Tibial artery (tissue), 4 donors: Measurements from ENCODE around the gene RARS1.

ENCODE experiments used
- DNase-seq, 2 donors: peaks; one replicate each; pipeline ENCODE4 v3.0.0-alpha.2; 2019
- H3K27ac ChIP-seq, 2 donors: fragments of 200-600 bp; sonication (generic) in 1 of 2; 1 replicate in 1 of 2; 2 replicates in 1 of 2; pipeline ENCODE4 v1.5.1; 2018 to 2019; ENCODE audit warnings: mild to moderate bottlenecking in 1 of 2
- H3K27me3 ChIP-seq, 2 donors: fragments of 200-600 bp; sonication (generic) in 1 of 2; one replicate each; pipeline versions ENCODE4 v1.5.1 to v1.6.0; 2016 to 2019
- H3K36me3 ChIP-seq, 3 donors: fragments of 200-600 bp; sonication (generic) in 2 of 3; one replicate each; pipeline ENCODE4 v1.5.1; 2016 to 2019; ENCODE audit warnings: mild to moderate bottlenecking in 2 of 3
- H3K4me1 ChIP-seq, 4 donors: fragments of 200-600 bp; sonication (generic) in 2 of 4; 1 replicate in 3 of 4; 2 replicates in 1 of 4; pipeline ENCODE4 v1.5.1; 2016 to 2019
- H3K4me3 ChIP-seq, 2 donors: fragments of 200-600 bp; sonication (generic) in 1 of 2; 1 replicate in 1 of 2; 2 replicates in 1 of 2; pipeline ENCODE4 v1.5.1; 2018 to 2019; ENCODE audit warnings: mild to moderate bottlenecking in 2 of 2
- H3K9me3 ChIP-seq, 3 donors: fragments of 200-600 bp; sonication (generic) in 1 of 3; one replicate each; pipeline ENCODE4 v1.5.1; 2016 to 2019
- intact Hi-C: fragments of 100-400 bp; cut with DNase I; formaldehyde crosslinking; loops from one replicate; pipeline ENCODE4 v1.15.0; 2023; ENCODE audit warnings: low total_unique reads
- TF ChIP-seq, protein P1 (sequence below), 2 experiments: fragments of 200-600 bp in 1 of 2; fragments of 450-650 bp in 1 of 2; IDR thresholded peaks; one replicate each; pipeline ENCODE4 v1.5.1; 2017 to 2019; ENCODE audit warnings: antibody characterized with exemption in 2 of 2, mild to moderate bottlenecking in 1 of 2, moderate library complexity in 1 of 2

RARS1 gene

DNA sequence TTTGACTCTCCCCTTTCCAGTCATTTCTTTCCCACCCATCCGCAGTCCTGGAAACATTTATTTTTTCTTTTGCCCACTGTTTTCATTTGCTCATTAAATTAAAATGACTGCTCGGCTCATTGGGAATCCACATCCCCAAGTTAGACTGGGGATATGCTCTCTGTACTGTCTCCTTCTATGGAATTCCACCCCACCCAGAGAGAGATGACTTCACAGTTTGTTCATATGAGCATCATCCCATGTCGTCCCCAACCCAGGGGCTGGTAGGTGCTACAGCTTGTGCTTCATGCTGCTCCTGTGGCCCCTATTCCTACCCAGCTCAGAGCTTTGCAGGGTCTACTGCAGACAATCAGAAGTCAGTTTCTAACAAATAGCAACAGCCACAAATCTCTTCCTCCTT lies 16.5 kb upstream of the RARS1 start:
- DNase-seq = no peak
- Histone ChIP-seq H3K9me3 (no peaks in the 10 kb centered on the region), H3K4me3 (no peak overlapping the region), H3K27ac (no peak overlapping the region), H3K4me1 (no peaks in the 10 kb centered on the region), H3K27me3 (no peaks in the 10 kb centered on the region), H3K36me3 (peaks cover 0 to 6% (median 0%) of the 10 kb centered on the region in 3 donors)
- intact Hi-C loops = no loop called here
- TF ChIP-seq, protein P1, sequence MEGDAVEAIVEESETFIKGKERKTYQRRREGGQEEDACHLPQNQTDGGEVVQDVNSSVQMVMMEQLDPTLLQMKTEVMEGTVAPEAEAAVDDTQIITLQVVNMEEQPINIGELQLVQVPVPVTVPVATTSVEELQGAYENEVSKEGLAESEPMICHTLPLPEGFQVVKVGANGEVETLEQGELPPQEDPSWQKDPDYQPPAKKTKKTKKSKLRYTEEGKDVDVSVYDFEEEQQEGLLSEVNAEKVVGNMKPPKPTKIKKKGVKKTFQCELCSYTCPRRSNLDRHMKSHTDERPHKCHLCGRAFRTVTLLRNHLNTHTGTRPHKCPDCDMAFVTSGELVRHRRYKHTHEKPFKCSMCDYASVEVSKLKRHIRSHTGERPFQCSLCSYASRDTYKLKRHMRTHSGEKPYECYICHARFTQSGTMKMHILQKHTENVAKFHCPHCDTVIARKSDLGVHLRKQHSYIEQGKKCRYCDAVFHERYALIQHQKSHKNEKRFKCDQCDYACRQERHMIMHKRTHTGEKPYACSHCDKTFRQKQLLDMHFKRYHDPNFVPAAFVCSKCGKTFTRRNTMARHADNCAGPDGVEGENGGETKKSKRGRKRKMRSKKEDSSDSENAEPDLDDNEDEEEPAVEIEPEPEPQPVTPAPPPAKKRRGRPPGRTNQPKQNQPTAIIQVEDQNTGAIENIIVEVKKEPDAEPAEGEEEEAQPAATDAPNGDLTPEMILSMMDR (IDR thresholded peaks at IDR 0.05) = no peak

DNA sequence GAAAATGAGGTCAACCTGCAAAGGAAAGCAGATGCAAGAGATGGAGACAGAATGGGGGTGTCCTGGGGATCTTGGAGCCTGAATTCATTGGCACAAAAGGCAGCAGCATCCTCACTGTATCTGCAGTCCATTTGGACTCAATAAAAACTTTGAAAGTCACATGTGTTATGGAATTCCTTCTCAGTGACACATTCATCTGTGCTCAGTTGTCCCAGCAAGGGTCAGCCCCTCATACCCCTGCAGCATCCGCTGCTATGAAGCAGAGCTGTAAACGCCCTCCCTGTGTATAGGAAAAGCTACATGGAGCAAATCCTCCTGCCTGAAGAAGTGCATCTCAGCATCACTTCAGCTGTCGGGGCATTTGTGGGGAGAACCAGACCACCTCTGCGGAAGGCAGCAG lies 14.5 kb upstream of the RARS1 start:
- H3K4me1 ChIP-seq = no peaks in the 10 kb centered on the region
- intact Hi-C loops = no loop called here

DNA sequence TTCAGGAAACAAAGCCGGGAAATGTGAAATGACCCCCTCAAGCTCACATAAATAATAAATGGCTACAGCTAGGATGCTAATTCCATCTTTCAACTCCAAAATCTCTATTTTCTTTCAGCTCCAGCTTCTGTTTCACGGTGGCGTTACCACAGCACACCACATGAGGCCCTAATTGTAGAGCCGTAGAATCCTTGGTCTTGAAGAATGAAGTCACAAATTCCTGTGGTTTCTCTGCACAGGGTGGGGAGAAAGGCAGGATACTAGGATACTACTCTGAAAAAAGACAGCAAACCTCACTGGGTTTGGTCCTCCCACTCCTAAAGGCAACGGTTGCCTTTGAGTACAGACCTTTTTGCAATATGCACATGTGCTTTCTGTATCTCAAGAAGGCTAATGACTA lies 13.9 kb upstream of the RARS1 start:
- Histone ChIP-seq H3K4me3 (no peak overlapping the region), H3K36me3 (no peaks in the 10 kb centered on the region), H3K9me3 (no peaks in the 10 kb centered on the region), H3K27ac (no peak overlapping the region), H3K4me1 (no peaks in the 10 kb centered on the region), H3K27me3 (no peaks in the 10 kb centered on the region)
- no peak for DNase-seq
- intact Hi-C loops = no loop called here
- TF ChIP-seq, protein P1 (IDR thresholded peaks at IDR 0.05) = no peak

More for the DNA sequence above, 14.5 kb upstream of the RARS1 start:
- TF ChIP-seq, protein P1 (IDR thresholded peaks at IDR 0.05) = no peak
- Histone ChIP-seq H3K36me3 (no peaks in the 10 kb centered on the region), H3K27me3 (no peaks in the 10 kb centered on the region), H3K4me3 (no peak overlapping the region), H3K9me3 (no peaks in the 10 kb centered on the region), H3K27ac (no peak overlapping the region)
- DNase-seq = no peak

DNA sequence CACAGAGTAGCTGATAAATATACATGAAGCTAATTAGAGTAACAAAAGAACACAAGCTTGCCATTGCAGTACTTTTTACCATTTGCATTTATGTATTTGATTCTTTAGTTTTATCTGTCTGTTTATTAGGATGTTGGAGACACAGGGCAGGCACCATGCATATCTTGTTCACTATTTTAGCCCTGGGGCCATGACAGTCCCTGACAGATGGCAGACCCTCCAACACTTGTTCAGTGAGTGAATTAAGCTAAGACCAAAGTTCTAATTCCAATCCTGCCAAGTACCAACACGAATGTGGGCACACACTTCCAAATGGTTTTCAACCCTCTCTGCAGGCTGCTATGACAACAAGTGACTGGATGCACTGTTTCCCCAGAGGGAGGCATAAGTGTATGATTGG lies 12.0 kb upstream of the RARS1 start:
- no peak overlapping the region for H3K27ac ChIP-seq
- no peaks in the 10 kb centered on the region for H3K9me3 ChIP-seq
- intact Hi-C loops = no loop called here
- H3K27me3 ChIP-seq = no peaks in the 10 kb centered on the region
- TF ChIP-seq, protein P1 (IDR thresholded peaks at IDR 0.05) = no peak
- no peaks in the 10 kb centered on the region for H3K4me1 ChIP-seq
- no peaks in the 10 kb centered on the region for H3K36me3 ChIP-seq
- H3K4me3 ChIP-seq = no peak overlapping the region
- DNase-seq = no peak

DNA sequence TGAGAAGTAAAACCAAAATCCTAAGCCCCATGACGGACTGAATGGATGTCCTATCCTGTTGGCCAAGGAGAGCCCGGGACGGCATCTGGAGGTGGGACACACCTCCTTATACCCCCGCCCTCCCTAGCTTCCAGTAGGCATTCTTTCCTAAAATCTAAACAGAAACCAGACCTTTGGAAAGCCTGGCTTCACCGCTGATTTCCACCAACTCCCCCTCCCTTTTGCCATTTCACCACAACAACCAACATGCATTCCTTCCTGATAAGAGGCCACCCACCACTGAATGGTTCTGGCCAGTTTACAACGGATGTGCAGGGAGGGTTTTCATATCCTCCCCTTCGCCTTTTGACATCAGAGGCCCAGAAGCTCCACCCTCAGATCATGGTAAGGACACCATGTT lies 9.2 kb upstream of the RARS1 start:
- no peak overlapping the region for H3K27ac ChIP-seq
- no peaks in the 10 kb centered on the region for H3K9me3 ChIP-seq
- TF ChIP-seq, protein P1 (IDR thresholded peaks at IDR 0.05) = no peak
- H3K27me3 ChIP-seq = no peaks in the 10 kb centered on the region
- H3K36me3 ChIP-seq = no peaks in the 10 kb centered on the region
- no peak for DNase-seq
- H3K4me3 ChIP-seq = no peak overlapping the region
- no peaks in the 10 kb centered on the region for H3K4me1 ChIP-seq
- intact Hi-C loops = no loop called here

DNA sequence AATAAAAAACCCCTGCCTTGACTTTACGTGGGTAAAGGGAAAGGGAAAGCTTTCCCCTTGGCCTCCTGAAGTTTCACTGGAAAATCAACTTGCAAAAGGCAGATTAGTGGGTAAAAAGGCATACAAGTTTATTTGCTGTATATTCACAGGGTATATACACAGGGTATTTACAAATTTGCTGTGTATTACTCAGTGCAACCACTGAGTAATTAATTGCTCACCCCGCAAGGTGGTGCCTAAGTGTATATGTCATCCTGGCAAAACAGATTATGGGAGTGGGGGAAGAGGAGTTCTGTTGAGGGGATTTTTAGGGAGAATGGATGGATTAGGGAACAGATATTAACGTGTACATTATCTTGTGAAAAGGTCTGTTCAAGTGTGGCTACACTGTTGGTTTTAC lies 7.1 kb upstream of the RARS1 start:
- TF ChIP-seq, protein P1 (IDR thresholded peaks at IDR 0.05) = no peak
- no peak for DNase-seq
- intact Hi-C loops = no loop called here

More for the DNA sequence above, 7.1 kb upstream of the RARS1 start:
- Histone ChIP-seq H3K27me3 (no peaks in the 10 kb centered on the region), H3K4me1 (no peaks in the 10 kb centered on the region), H3K27ac (no peak overlapping the region), H3K36me3 (no peaks in the 10 kb centered on the region), H3K4me3 (no peak overlapping the region), H3K9me3 (no peaks in the 10 kb centered on the region)
